Lower leg skin (tissue), 3 donors: Measurements from ENCODE around the gene SLC24A1.

Experiments
- POLR2A ChIP-seq, 2 donors: fragments of 450-650 bp; IDR thresholded peaks; one replicate each; pipeline ENCODE4 v1.6.1; 2016 to 2017; ENCODE audit warnings: antibody characterized with exemption in 2 of 2, mild to moderate bottlenecking in 1 of 2, moderate library complexity in 1 of 2
- TF ChIP-seq, protein P1 (sequence below), 3 donors: fragments of 450-650 bp; IDR thresholded peaks; one replicate each; pipeline ENCODE4 v1.5.1; 2016; ENCODE audit warnings: antibody characterized with exemption in 3 of 3, mild to moderate bottlenecking in 3 of 3, moderate library complexity in 2 of 3

DNA sequence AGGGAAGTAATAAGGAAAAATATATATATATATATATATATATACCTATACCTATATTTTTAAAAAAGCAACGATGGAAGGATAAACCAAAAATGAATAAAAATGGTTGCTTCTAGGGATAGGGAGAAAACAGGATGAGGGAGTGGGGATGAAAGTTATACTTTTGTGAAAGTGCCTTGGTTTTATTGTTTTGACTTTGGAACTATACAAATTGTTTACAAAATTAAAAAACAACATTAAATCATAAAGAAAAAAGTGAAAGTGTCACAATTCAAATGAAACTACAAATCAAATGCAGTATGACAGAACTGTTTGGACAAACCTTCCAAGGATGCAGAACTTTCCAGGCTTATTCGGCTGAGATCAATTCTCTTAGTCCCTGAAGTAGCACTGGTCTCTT, 54.4 kb downstream of the SLC24A1 start:
- TF ChIP-seq, protein P1, sequence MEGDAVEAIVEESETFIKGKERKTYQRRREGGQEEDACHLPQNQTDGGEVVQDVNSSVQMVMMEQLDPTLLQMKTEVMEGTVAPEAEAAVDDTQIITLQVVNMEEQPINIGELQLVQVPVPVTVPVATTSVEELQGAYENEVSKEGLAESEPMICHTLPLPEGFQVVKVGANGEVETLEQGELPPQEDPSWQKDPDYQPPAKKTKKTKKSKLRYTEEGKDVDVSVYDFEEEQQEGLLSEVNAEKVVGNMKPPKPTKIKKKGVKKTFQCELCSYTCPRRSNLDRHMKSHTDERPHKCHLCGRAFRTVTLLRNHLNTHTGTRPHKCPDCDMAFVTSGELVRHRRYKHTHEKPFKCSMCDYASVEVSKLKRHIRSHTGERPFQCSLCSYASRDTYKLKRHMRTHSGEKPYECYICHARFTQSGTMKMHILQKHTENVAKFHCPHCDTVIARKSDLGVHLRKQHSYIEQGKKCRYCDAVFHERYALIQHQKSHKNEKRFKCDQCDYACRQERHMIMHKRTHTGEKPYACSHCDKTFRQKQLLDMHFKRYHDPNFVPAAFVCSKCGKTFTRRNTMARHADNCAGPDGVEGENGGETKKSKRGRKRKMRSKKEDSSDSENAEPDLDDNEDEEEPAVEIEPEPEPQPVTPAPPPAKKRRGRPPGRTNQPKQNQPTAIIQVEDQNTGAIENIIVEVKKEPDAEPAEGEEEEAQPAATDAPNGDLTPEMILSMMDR (IDR thresholded peaks at IDR 0.05), result no peak
- TF ChIP-seq POLR2A (IDR thresholded peaks at IDR 0.05), result no peak
